Right cardiac atrium (tissue), 5 donors: ENCODE results near the gene MYO15B. TPM values are rescaled to one million over a fixed set of nuclear protein-coding genes. Genes with fewer than 3 reads are reported as not detected.

Experiments
- ATAC-seq, 2 donors: fragments of 200-7000 bp; cut with Tn5 transposase; one replicate each; pipeline versions ENCODE4 v1.8.0 to v1.9.1; 2020; ENCODE audit warnings: moderate library complexity in 2 of 2, mild to moderate bottlenecking in 1 of 2
- DNase-seq, 3 donors: peaks; one replicate each; pipeline ENCODE4 v3.0.0-alpha.2; 2020
- H3K27ac ChIP-seq: one replicate; pipeline ENCODE4 v1.5.1; 2013; ENCODE audit warnings: mild to moderate bottlenecking, low read length, control low read depth, moderate library complexity
- H3K27me3 ChIP-seq: one replicate; pipeline ENCODE4 v1.6.1; 2013; ENCODE audit not compliant: control insufficient read depth, insufficient read depth
- H3K4me1 ChIP-seq: one replicate; pipeline ENCODE4 v1.6.1; 2013; ENCODE audit warnings: low read length; ENCODE audit not compliant: control insufficient read depth, insufficient read depth
- H3K4me3 ChIP-seq: one replicate; pipeline ENCODE4 v1.5.1; 2013; ENCODE audit warnings: low read length, control low read depth
- H3K9me3 ChIP-seq: one replicate; pipeline ENCODE4 v1.6.1; 2013; ENCODE audit warnings: low read length; ENCODE audit not compliant: control insufficient read depth
- WGBS: extraction: QIAGEN DNeasy Blood & Tissue Kit; methylation state at CpG from one replicate; pipeline ENCODE4 v1.1.7; 2013; 5-methylcytosine and 5-hydroxymethylcytosine counted together
- intact Hi-C, 4 donors: fragments of 100-400 bp; cut with DNase I; formaldehyde crosslinking; loops; one replicate each; pipeline versions ENCODE4 v1.11.0 to v1.14.0; 2022 to 2023
- polyA plus RNA-seq: library from polyadenylated mRNA; stranded (reverse); fragments of 200-250 nt; gene quantifications from one replicate; pipeline ENCODE4 v1.2.3, GENCODE V29; 2013
- total RNA-seq, 4 donors: library from RNA; stranded (reverse); fragmentation: NEBNext Ultra II Directional; extraction: Animal tissue kit (Norgen Biotek cat#: 25700); gene quantifications; one replicate each; pipeline ENCODE4 v1.2.1, GENCODE V29; 2021
- donor health status: healthy with polysubstance abuse.
- donor health status: DM: no; HTN: yes; CAD: no.
- donor health status: DM: no; HTN: no; CAD: no.
- donor health status: DM: no; HTN: yes; CAD: no; lungs with severe emphysema.
- donor health status: DM: yes; HTN: yes; CAD: no.

The MYO15B gene
- total and polyA plus RNA-seq, 5 donors: 70.9 to 131 (median 92.0) TPM

- ATAC-seq: no peak
- peak in 2 of 3 donors; percentile 20 to 44 for DNase-seq
- Histone ChIP-seq H3K27me3 (no peaks in the 10 kb centered on the region), H3K9me3 (no peaks in the 10 kb centered on the region), H3K4me1 (no peaks in the 10 kb centered on the region), H3K27ac (no peak overlapping the region), H3K4me3 (no peak overlapping the region)
- WGBS: 75% methylated on average over 11 of the region's 11 CpGs
- intact Hi-C loops: no loop called here
Observed at GRCh38 chr17:75626496-75627038, 39.0 kb downstream of the MYO15B start.

- Histone ChIP-seq H3K9me3 (no peaks in the 10 kb centered on the region), H3K27me3 (no peaks in the 10 kb centered on the region), H3K4me3 (no peak overlapping the region), H3K27ac (no peak overlapping the region), H3K4me1 (no peaks in the 10 kb centered on the region)
- WGBS: 93% methylated on average over 10 of the region's 10 CpGs
- peak; percentile 11 to 49 (median 26) for DNase-seq
- intact Hi-C loops: no loop called here
- no peak for ATAC-seq
Observed at GRCh38 chr17:75627094-75627493, 39.5 kb downstream of the MYO15B start.

DNA sequence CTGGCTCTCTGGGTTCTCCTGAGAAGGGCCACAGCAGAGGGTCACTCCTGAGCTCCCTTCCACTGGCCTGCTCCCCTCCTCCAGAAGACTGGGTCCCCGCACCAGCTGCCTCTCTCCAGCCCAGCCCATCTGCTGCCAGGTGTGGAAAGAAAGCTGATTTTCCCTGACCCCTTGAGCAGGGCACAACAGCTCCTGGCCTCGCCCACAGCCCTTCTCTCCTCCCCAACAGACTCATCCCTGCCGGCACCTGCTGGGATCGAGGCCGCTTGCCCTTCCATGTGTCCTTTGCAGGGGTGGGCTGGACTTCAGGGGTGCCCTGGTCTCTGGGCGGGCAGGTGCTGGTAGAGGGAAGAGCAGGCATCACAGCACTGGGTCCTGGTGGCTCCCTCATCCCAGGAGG is 40.8 kb downstream of the MYO15B start:
- Histone ChIP-seq H3K27me3 (no peaks in the 10 kb centered on the region), H3K4me1 (peaks cover 3% of the 10 kb centered on the region), H3K9me3 (no peaks in the 10 kb centered on the region), H3K27ac (no peak overlapping the region), H3K4me3 (no peak overlapping the region)
- intact Hi-C loops: no loop called here
- DNase-seq (peak in 2 of 3 donors; percentile 41 to 58), ATAC-seq (no peak)
- 87% methylated on average over 6 of the region's 6 CpGs for WGBS

DNA sequence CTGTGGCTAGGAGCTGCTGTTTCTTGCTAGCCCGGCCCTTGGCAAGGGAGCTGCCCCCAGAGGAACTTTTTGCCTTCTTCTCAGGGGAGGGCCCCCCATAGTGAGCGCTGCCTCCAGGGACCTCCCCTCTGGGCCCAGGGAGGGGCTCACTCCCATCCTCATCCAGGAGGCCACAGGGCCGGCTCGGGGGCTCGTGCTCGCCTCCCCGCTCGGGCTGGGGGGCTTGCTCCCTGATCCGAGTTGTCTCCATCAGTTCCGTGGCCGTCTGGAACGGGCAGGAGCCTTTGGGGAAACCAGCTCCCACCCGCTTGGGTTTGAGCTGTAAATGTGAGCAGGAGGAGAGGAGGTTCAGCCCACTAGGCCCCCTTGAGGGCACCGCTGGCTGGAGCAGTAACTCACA is 41.6 kb downstream of the MYO15B start:
- no peak overlapping the region for H3K4me3 ChIP-seq
- no peaks in the 10 kb centered on the region for H3K27me3 ChIP-seq
- H3K27ac ChIP-seq: no peak overlapping the region
- 69% methylated on average over 14 of the region's 14 CpGs for WGBS
- no peaks in the 10 kb centered on the region for H3K9me3 ChIP-seq
- intact Hi-C loops: no loop called here
- peak in 1 of 3 donors; percentile 52 for DNase-seq
- no peak for ATAC-seq
- H3K4me1 ChIP-seq: peaks cover 8% of the 10 kb centered on the region

- intact Hi-C loops: loop anchor here in 2 of 4 donors (5.0 kb wide), 2 partner anchors 117 to 122 kb away; no protein-coding TSS in a partner anchor
- WGBS: 84% methylated on average over 26 of the region's 26 CpGs
Observed at GRCh38 chr17:75630071-75630917, 42.7 kb downstream of the MYO15B start.

GRCh38 chr17:75631353-75631752 is 43.8 kb downstream of the MYO15B start:
- no peak overlapping the region for H3K4me3 ChIP-seq
- no peak overlapping the region for H3K27ac ChIP-seq
- H3K4me1 ChIP-seq: peaks cover 9% of the 10 kb centered on the region
- WGBS: 93% methylated on average over 27 of the region's 27 CpGs
- DNase-seq: peak in 1 of 3 donors; percentile 68
- intact Hi-C loops: loop anchor here in 2 of 4 donors (5.0 kb wide), 2 partner anchors 116 to 121 kb away; no protein-coding TSS in a partner anchor
- no peaks in the 10 kb centered on the region for H3K9me3 ChIP-seq
- H3K27me3 ChIP-seq: no peaks in the 10 kb centered on the region
- no peak for ATAC-seq

More at GRCh38 chr17:75630071-75630917, 42.7 kb downstream of the MYO15B start:
- H3K9me3 ChIP-seq: no peaks in the 10 kb centered on the region
- no peak overlapping the region for H3K4me3 ChIP-seq
- H3K4me1 ChIP-seq: peaks cover 9% of the 10 kb centered on the region
- no peaks in the 10 kb centered on the region for H3K27me3 ChIP-seq
- DNase-seq (peak in 1 of 3 donors; percentile 62), ATAC-seq (no peak)
- H3K27ac ChIP-seq: no peak overlapping the region

DNA sequence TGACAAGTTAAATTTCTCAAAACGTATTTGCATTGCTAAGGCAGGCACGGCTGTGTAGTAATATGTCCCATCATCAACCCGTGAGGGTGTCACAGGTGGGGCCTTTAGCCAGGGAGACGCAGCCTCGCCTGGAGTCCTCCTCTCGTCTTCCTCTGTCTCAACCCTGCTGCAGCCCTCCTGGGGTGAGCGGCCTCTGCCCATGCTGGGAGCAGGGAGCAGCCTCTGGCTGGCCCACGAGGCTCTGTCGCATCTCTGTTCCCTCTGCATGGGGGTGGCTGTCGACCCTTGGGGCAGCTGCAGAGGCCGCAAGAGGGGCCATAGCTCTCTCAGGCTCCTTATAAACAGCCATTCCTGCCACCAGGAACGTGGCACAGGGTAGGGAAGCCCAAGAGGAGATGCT is 44.8 kb downstream of the MYO15B start:
- no peak for ATAC-seq
- 75% methylated on average over 12 of the region's 12 CpGs for WGBS
- H3K4me1 ChIP-seq: peaks cover 9% of the 10 kb centered on the region

GRCh38 chr17:75632863-75633485 is 45.4 kb downstream of the MYO15B start, which contains the start of gene SMIM5:
SMIM5 (plus strand) TSS chr17:75633434; CDS start chr17:75640202, 6,768 bp downstream.
- Histone ChIP-seq H3K9me3 (no peaks in the 10 kb centered on the region), H3K27me3 (no peaks in the 10 kb centered on the region), H3K27ac (peak within 1 kb of the TSS; percentile 78), H3K4me3 (no peak within 1 kb of the TSS), H3K4me1 (peaks cover 9% of the 10 kb centered on the region)
- intact Hi-C loops: loop anchor here in 2 of 4 donors (5.0 kb wide), 2 partner anchors 114 to 119 kb away; no protein-coding TSS in a partner anchor
- DNase-seq: peak; percentile 91 to 96 (median 96)
- WGBS: 13% methylated on average over 19 of the region's 19 CpGs
- peak; percentile 77 to 80 for ATAC-seq

More for the DNA sequence above, 44.8 kb downstream of the MYO15B start:
- H3K4me3 ChIP-seq: no peak overlapping the region
- intact Hi-C loops: loop anchor here in 2 of 4 donors (5.0 kb wide), 2 partner anchors 115 to 120 kb away; no protein-coding TSS in a partner anchor
- no peaks in the 10 kb centered on the region for H3K27me3 ChIP-seq
- DNase-seq: peak in 1 of 3 donors; percentile 37
- no peaks in the 10 kb centered on the region for H3K9me3 ChIP-seq
- no peak overlapping the region for H3K27ac ChIP-seq

GRCh38 chr17:75633486-75634375 is 46.1 kb downstream of the MYO15B start:
- Histone ChIP-seq H3K4me3 (no peak overlapping the region), H3K27me3 (no peaks in the 10 kb centered on the region), H3K9me3 (no peaks in the 10 kb centered on the region), H3K4me1 (peaks cover 9% of the 10 kb centered on the region), H3K27ac (peak overlapping the region; percentile 78)
- intact Hi-C loops: loop anchor here in 2 of 4 donors (5.0 kb wide), 2 partner anchors 114 to 119 kb away; no protein-coding TSS in a partner anchor
- ATAC-seq (peak; percentile 63 to 67), DNase-seq (peak; percentile 90 to 96 (median 93))
- WGBS: 8% methylated on average over 27 of the region's 27 CpGs

- H3K27ac ChIP-seq: peak overlapping the region; percentile 75
Observed at GRCh38 chr17:75634376-75634740, 46.8 kb downstream of the MYO15B start.

More at GRCh38 chr17:75634376-75634740, 46.8 kb downstream of the MYO15B start:
- intact Hi-C loops: loop anchor here in 2 of 4 donors (5.0 kb wide), 2 partner anchors 113 to 118 kb away; no protein-coding TSS in a partner anchor
- peak in 1 of 3 donors; percentile 55 for DNase-seq
- no peak for ATAC-seq
- no peak overlapping the region for H3K4me3 ChIP-seq
- WGBS: 78% methylated on average over 9 of the region's 9 CpGs
- no peaks in the 10 kb centered on the region for H3K9me3 ChIP-seq
- no peaks in the 10 kb centered on the region for H3K27me3 ChIP-seq
- H3K4me1 ChIP-seq: peaks cover 9% of the 10 kb centered on the region
